H1 (cell line): ENCODE results near the gene TCF25. TPM values are rescaled to one million over a fixed set of nuclear protein-coding genes. Genes with fewer than 3 reads are reported as not detected.

ENCODE experiments used
- CTCF ChIA-PET: fragments of 300-600 bp; sonication (Branson Sonifier 250); formaldehyde crosslinking; loops from one replicate; lab custom pipeline; 2021; ENCODE audit not compliant: partially characterized antibody; lab: Charles Lee
- POLR2A ChIA-PET: fragments of 300-600 bp; sonication (Branson Sonifier 250); formaldehyde crosslinking; loops from one replicate; lab custom pipeline; 2021; ENCODE audit warnings: inconsistent platforms; ENCODE audit not compliant: partially characterized antibody; lab: Charles Lee
- DNase-seq, 2 experiments: peaks; one replicate each; pipeline versions ENCODE4 v3.0.0 to v3.0.0-alpha.2; 2010 to 2022; ENCODE audit warnings: low spot score in 2 of 2, low read depth in 1 of 2, mixed read lengths in 1 of 2
- FAIRE-seq: peaks from 2 replicates; lab custom pipeline; 2011; peaks lifted over from hg19 to GRCh38; lab: Jason Lieb, UNC
- H2AFZ ChIP-seq: 2 replicates; pipeline ENCODE4 v1.8.1; 2012; ENCODE audit warnings: low read length, inconsistent platforms
- H2AK5ac ChIP-seq: 2 replicates; pipeline ENCODE4 v1.6.1; 2013; ENCODE audit warnings: low read depth, low read length
- H2BK120ac ChIP-seq: replicated peaks from 2 replicates; pipeline ENCODE3; 2013; ENCODE audit warnings: low read depth, low read length, inconsistent platforms
- H2BK12ac ChIP-seq: 2 replicates; pipeline ENCODE4 v1.6.1; 2013; ENCODE audit warnings: low read depth, low read length
- H2BK15ac ChIP-seq: 2 replicates; pipeline ENCODE4 v1.6.1; 2013; ENCODE audit warnings: low read length
- H2BK20ac ChIP-seq: 2 replicates; pipeline ENCODE4 v1.6.1; 2013; ENCODE audit warnings: low read length
- H2BK5ac ChIP-seq: 2 replicates; pipeline ENCODE4 v1.6.1; 2013; ENCODE audit warnings: low read depth, low read length
- H3K14ac ChIP-seq: 2 replicates; pipeline ENCODE4 v1.6.1; 2013; ENCODE audit warnings: inconsistent platforms; ENCODE audit not compliant: insufficient read length
- H3K18ac ChIP-seq: 2 replicates; pipeline ENCODE4 v1.6.1; 2013; ENCODE audit warnings: low read length; ENCODE audit errors: extremely low read depth
- H3K23ac ChIP-seq: 2 replicates; pipeline ENCODE4 v1.6.1; 2013; ENCODE audit warnings: inconsistent platforms; ENCODE audit not compliant: insufficient read length
- H3K23me2 ChIP-seq: 2 replicates; pipeline ENCODE4 v1.6.1; 2013; ENCODE audit warnings: low read depth, low read length
- H3K27ac ChIP-seq: 2 replicates; pipeline ENCODE4 v1.6.1; 2011; ENCODE audit warnings: low read depth, low read length, inconsistent platforms
- H3K27me3 ChIP-seq, 4 experiments: replicated peaks in 1 of 4; 1 replicate in 1 of 4; 2 replicates in 3 of 4; pipeline versions ENCODE4 v1.6.1 to v1.8.1; 2011 to 2013; ENCODE audit warnings: low read length in 3 of 4, mild to moderate bottlenecking in 3 of 4, inconsistent platforms in 2 of 4, mixed read lengths in 2 of 4, moderate library complexity in 1 of 4; ENCODE audit not compliant: control insufficient read depth in 3 of 4, insufficient read depth in 3 of 4; ENCODE audit errors: extremely low read depth in 1 of 4
- H3K36me3 ChIP-seq, 4 experiments: 2 replicates each; pipeline versions ENCODE4 v1.6.1 to v1.8.1; 2011 to 2013; ENCODE audit warnings: mild to moderate bottlenecking in 4 of 4, low read length in 3 of 4, moderate library complexity in 2 of 4, control low read depth in 1 of 4, inconsistent platforms in 1 of 4; ENCODE audit not compliant: insufficient read depth in 4 of 4, control insufficient read depth in 2 of 4
- H3K4ac ChIP-seq: replicated peaks from 2 replicates; pipeline ENCODE3; 2013; ENCODE audit warnings: low read length, low read depth, mixed read lengths, inconsistent platforms; ENCODE audit not compliant: insufficient read length
- H3K4me1 ChIP-seq, 4 experiments: replicated peaks in 1 of 4; 1 replicate in 1 of 4; 2 replicates in 3 of 4; pipeline versions ENCODE4 v1.6.1 to v1.8.1; 2011 to 2013; ENCODE audit warnings: low read length in 3 of 4, inconsistent platforms in 2 of 4, mixed read lengths in 1 of 4; ENCODE audit not compliant: insufficient read depth in 4 of 4, control insufficient read depth in 3 of 4
- H3K4me2 ChIP-seq, 2 experiments: 2 replicates each; pipeline versions ENCODE4 v1.6.1 to v1.8.1; 2011 to 2013; ENCODE audit warnings: low read depth in 2 of 2, low read length in 2 of 2, control low read depth in 1 of 2, inconsistent platforms in 1 of 2, mild to moderate bottlenecking in 1 of 2; ENCODE audit not compliant: insufficient read depth in 1 of 2
- H3K4me3 ChIP-seq, 4 experiments: fragments of 200-600, 300-600 bp in 1 of 4; sonication (generic), shearing (Covaris generic), sonication (Bioruptor Twin) in 1 of 4; 2 replicates each; pipeline versions ENCODE4 v1.5.1 to v1.8.1; 2011 to 2016; ENCODE audit warnings: low read length in 4 of 4, low read depth in 3 of 4, control low read depth in 2 of 4, inconsistent platforms in 2 of 4, mild to moderate bottlenecking in 2 of 4, mixed read lengths in 1 of 4, moderate library complexity in 1 of 4; ENCODE audit not compliant: insufficient read depth in 2 of 4; ENCODE audit errors: extremely low read depth in 1 of 4
- H3K56ac ChIP-seq: replicated peaks from 2 replicates; pipeline ENCODE3; 2013; ENCODE audit warnings: low read depth, mild to moderate bottlenecking, mixed read lengths, low read length, inconsistent platforms; ENCODE audit not compliant: insufficient read length
- H3K79me1 ChIP-seq: 2 replicates; pipeline ENCODE4 v1.6.1; 2013; ENCODE audit warnings: low read depth, low read length, control low read depth
- H3K79me2 ChIP-seq, 2 experiments: 2 replicates each; pipeline versions ENCODE4 v1.6.1 to v1.8.1; 2012 to 2013; ENCODE audit warnings: low read length in 2 of 2, mild to moderate bottlenecking in 2 of 2, inconsistent platforms in 1 of 2; ENCODE audit not compliant: insufficient read depth in 2 of 2, control insufficient read depth in 1 of 2
- H3K9ac ChIP-seq, 4 experiments: replicated peaks in 1 of 4; 1 replicate in 1 of 4; 2 replicates in 3 of 4; pipeline versions ENCODE4 v1.6.1 to v1.8.1; 2011 to 2013; ENCODE audit warnings: low read depth in 3 of 4, low read length in 3 of 4, control low read depth in 2 of 4, mild to moderate bottlenecking in 2 of 4, moderate library complexity in 2 of 4, inconsistent platforms in 1 of 4; ENCODE audit errors: extremely low read depth in 1 of 4
- H3K9me3 ChIP-seq, 2 experiments: 2 replicates each; pipeline versions ENCODE4 v1.6.1 to v1.8.1; 2012 to 2013; ENCODE audit warnings: mild to moderate bottlenecking in 2 of 2, moderate library complexity in 2 of 2, control low read depth in 1 of 2, inconsistent platforms in 1 of 2, low read depth in 1 of 2, low read length in 1 of 2, mixed read lengths in 1 of 2; ENCODE audit not compliant: insufficient read depth in 2 of 2
- H4K20me1 ChIP-seq, 2 experiments: replicated peaks in 1 of 2; 2 replicates each; pipeline versions ENCODE3 to v1.8.1; 2011 to 2013; ENCODE audit warnings: inconsistent platforms in 2 of 2, low read length in 2 of 2, mild to moderate bottlenecking in 1 of 2; ENCODE audit not compliant: insufficient read depth in 2 of 2, control insufficient read depth in 1 of 2
- H4K5ac ChIP-seq: 2 replicates; pipeline ENCODE4 v1.6.1; 2013; ENCODE audit warnings: low read length, low read depth, mixed read lengths, inconsistent platforms; ENCODE audit not compliant: insufficient read length
- H4K8ac ChIP-seq: 2 replicates; pipeline ENCODE4 v1.8.0; 2013; ENCODE audit warnings: mild to moderate bottlenecking, moderate library complexity, low read length, inconsistent platforms; ENCODE audit not compliant: insufficient read depth; ENCODE audit errors: extremely low read depth
- H4K91ac ChIP-seq: replicated peaks from 2 replicates; pipeline ENCODE3; 2013; ENCODE audit warnings: low read length, mixed read lengths, inconsistent platforms; ENCODE audit not compliant: insufficient read length
- TCF12 ChIP-seq: IDR thresholded peaks from 2 replicates; pipeline ENCODE4 v1.6.1; 2011; ENCODE audit warnings: low read depth, mild to moderate bottlenecking, low read length
- WGBS, 2 experiments: shearing (Covaris generic) in 1 of 2; methylation state at CpG; one replicate each; pipeline versions ENCODE4 v1.1.6 to v1.1.7; 2013 to 2015; ENCODE audit warnings: low lambda C conversion rate in 2 of 2, mixed read lengths in 2 of 2, inconsistent platforms in 1 of 2, low coverage in 1 of 2, missing lambda C conversion rate in 1 of 2; ENCODE audit not compliant: insufficient replicate concordance in 2 of 2, insufficient coverage in 1 of 2, insufficient read length in 1 of 2; ENCODE audit errors: extremely low coverage in 1 of 2, missing lambda C conversion rate in 1 of 2; 5-methylcytosine and 5-hydroxymethylcytosine counted together
- polyA plus RNA-seq, 7 experiments: library from polyadenylated mRNA; depleted of rRNA in 3 of 7; stranded (reverse) in 5 of 7; unstranded in 2 of 7; fragments of >200 nt in 5 of 7; fragments of 200-250 nt in 2 of 7; gene quantifications; 1 replicate in 5 of 7; 2 replicates in 1 of 7; 4 replicates in 1 of 7; pipeline versions ENCODE4 v1.2.1 to v1.2.3, GENCODE V29; 2011 to 2013; ENCODE audit warnings: missing spikeins in 2 of 7, mixed read lengths in 2 of 7
- total RNA-seq: library from RNA; stranded (reverse); fragmentation: NEBNext Ultra II Directional; extraction: Animal tissue kit (Norgen Biotek cat#: 25700); gene quantifications from 2 replicates; pipeline ENCODE4 v1.2.1, GENCODE V29; 2021
- TF ChIP-seq, protein P1 (sequence below), 3 experiments: IDR thresholded peaks; 1 replicate in 2 of 3; 2 replicates in 1 of 3; pipeline versions ENCODE4 v1.5.1 to v1.6.1; 2011; ENCODE audit warnings: low read length in 3 of 3, mild to moderate bottlenecking in 3 of 3, inconsistent platforms in 2 of 3, low read depth in 1 of 3, moderate library complexity in 1 of 3; ENCODE audit not compliant: insufficient read depth in 1 of 3; ENCODE audit errors: control extremely low read depth in 1 of 3

Gene TCF25
- total and polyA plus RNA-seq, 2 of the 8 experiments (the other 6 are each of a cell fraction or from before 2014, with no cell fraction given), result 78.1 to 102 TPM

DNA sequence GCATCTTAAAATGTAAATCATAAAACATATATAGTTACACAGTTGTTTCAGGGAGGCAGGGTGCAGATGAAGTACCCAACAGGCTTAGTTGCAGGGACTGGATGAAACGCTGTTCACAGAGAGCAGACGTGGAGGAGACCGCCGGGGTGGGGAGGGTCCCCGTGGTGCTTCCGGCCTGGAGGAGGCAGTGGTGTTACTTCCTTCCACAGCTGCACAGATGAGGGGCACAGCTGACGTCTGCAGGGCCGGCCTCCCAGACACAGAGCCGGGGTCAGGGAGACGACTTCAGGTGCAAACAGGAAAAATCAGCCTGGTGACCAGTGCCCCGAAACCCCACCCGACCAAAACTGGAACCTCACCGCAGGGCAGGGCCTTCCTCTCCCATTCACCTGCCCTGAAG lies 28.0 kb upstream of the TCF25 start:
- H3K14ac ChIP-seq, result no peak overlapping the region
- FAIRE-seq (no peak), DNase-seq (no peak)
- H4K5ac ChIP-seq, result no peak overlapping the region
- no peaks in the 10 kb centered on the region for H3K36me3 ChIP-seq
- no peak overlapping the region for H4K8ac ChIP-seq
- H3K79me1 ChIP-seq, result no peaks in the 10 kb centered on the region
- no peak overlapping the region for H4K91ac ChIP-seq
- no peaks in the 10 kb centered on the region for H3K27me3 ChIP-seq
- H2BK20ac ChIP-seq, result no peak overlapping the region
- ChIA-PET CTCF (interaction anchor here (1.4 to 2.7 kb wide), 2 partner anchors 10 to 15 kb away, joined by 3 to 12 read pairs; no protein-coding TSS in a partner anchor), POLR2A (interaction anchor here (0.9 to 1.3 kb wide), 2 partner anchors 18 to 28 kb away, joined by 4 read pairs; partner anchors contain the start of genes SPIRE2 and TCF25)
- no peak overlapping the region for H2BK12ac ChIP-seq
- H3K9ac ChIP-seq, result no peak overlapping the region
- no peaks in the 10 kb centered on the region for H3K23me2 ChIP-seq
- H2AFZ ChIP-seq, result no peak overlapping the region
- no peaks in the 10 kb centered on the region for H3K79me2 ChIP-seq
- H4K20me1 ChIP-seq, result no peaks in the 10 kb centered on the region
- H3K23ac ChIP-seq, result no peak overlapping the region
- no peak overlapping the region for H2AK5ac ChIP-seq
- H3K4me2 ChIP-seq, result no peak overlapping the region
- H3K27ac ChIP-seq, result no peak overlapping the region
- H3K9me3 ChIP-seq, result no peaks in the 10 kb centered on the region
- H2BK5ac ChIP-seq, result no peak overlapping the region
- no peak overlapping the region for H3K56ac ChIP-seq
- H3K4me3 ChIP-seq, result no peak overlapping the region
- no peak overlapping the region for H2BK120ac ChIP-seq
- H3K4ac ChIP-seq, result no peak overlapping the region
- WGBS, 2 experiments, result 89% methylated on average over 13 of the region's 13 CpGs; no CpG with 5 or more reads in 1 of the 2 experiments
- no peak overlapping the region for H3K18ac ChIP-seq
- peaks cover 0 to 8% (median 0%) of the 10 kb centered on the region in 4 experiments; a peak in 1 of 7 replicates for H3K4me1 ChIP-seq
- no peak for TF ChIP-seq TCF12
- TF ChIP-seq, protein P1, sequence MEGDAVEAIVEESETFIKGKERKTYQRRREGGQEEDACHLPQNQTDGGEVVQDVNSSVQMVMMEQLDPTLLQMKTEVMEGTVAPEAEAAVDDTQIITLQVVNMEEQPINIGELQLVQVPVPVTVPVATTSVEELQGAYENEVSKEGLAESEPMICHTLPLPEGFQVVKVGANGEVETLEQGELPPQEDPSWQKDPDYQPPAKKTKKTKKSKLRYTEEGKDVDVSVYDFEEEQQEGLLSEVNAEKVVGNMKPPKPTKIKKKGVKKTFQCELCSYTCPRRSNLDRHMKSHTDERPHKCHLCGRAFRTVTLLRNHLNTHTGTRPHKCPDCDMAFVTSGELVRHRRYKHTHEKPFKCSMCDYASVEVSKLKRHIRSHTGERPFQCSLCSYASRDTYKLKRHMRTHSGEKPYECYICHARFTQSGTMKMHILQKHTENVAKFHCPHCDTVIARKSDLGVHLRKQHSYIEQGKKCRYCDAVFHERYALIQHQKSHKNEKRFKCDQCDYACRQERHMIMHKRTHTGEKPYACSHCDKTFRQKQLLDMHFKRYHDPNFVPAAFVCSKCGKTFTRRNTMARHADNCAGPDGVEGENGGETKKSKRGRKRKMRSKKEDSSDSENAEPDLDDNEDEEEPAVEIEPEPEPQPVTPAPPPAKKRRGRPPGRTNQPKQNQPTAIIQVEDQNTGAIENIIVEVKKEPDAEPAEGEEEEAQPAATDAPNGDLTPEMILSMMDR (IDR thresholded peaks at IDR 0.05; ENCODE audit: control extremely low read depth in 1 of 3, insufficient read depth in 1 of 3, low read depth in 1 of 3, low read length in 3 of 3), result peak in 1 of 3 experiments; percentile 4; a peak in 1 of 4 replicates
- no peak overlapping the region for H2BK15ac ChIP-seq
